Spleen (tissue), 7 donors: ENCODE results near the gene RYR3.

Source experiments
- CTCF ChIP-seq, 11 experiments: fragments of 200-600 bp in 7 of 11; fragments of 450-650 bp in 4 of 11; sonication (generic) in 4 of 11; IDR thresholded peaks in 8 of 11; conservative IDR thresholded peaks in 3 of 11; 1 replicate in 7 of 11; 2 replicates in 4 of 11; pipeline versions ENCODE4 v1.4.0 to v1.8.0; 2016 to 2021; ENCODE audit warnings: antibody characterized with exemption in 11 of 11, inconsistent platforms in 4 of 11, mild to moderate bottlenecking in 1 of 11
- POLR2A ChIP-seq, 3 donors: fragments of 450-650 bp; IDR thresholded peaks; one replicate each; pipeline ENCODE4 v1.5.1; 2017; ENCODE audit warnings: antibody characterized with exemption in 3 of 3, mild to moderate bottlenecking in 1 of 3
- POLR2AphosphoS5 ChIP-seq, 3 donors: sonication (generic); formaldehyde crosslinking; IDR thresholded peaks; one replicate each; pipeline ENCODE4 v1.5.1; 2017; ENCODE audit warnings: antibody characterized with exemption in 3 of 3
- donor health status: DM: no; HTN: no; CAD: no; lungs with moderate emphysema.
- donor health status: DM: no; HTN: no; CAD: no.
- donor health status: DM: no; HTN: no; CAD: no.

GRCh38 chr15:33503681-33504080, 192.9 kb downstream of the RYR3 start:
- no peak for TF ChIP-seq CTCF (IDR thresholded peaks at IDR 0.05 in 8 of 11, conservative IDR thresholded peaks at IDR 0.05 in 3 of 11)
- no peak for TF ChIP-seq POLR2AphosphoS5 (IDR thresholded peaks at IDR 0.05)
- TF ChIP-seq POLR2A (IDR thresholded peaks at IDR 0.05), result no peak
